H1 (cell line): ENCODE results near the gene KCNH5. TPM values are rescaled to one million over a fixed set of nuclear protein-coding genes. Genes with fewer than 3 reads are reported as not detected.

Experiments
- CTCF ChIA-PET: fragments of 300-600 bp; sonication (Branson Sonifier 250); formaldehyde crosslinking; loops from one replicate; lab custom pipeline; 2021; ENCODE audit not compliant: partially characterized antibody; lab: Charles Lee
- POLR2A ChIA-PET: fragments of 300-600 bp; sonication (Branson Sonifier 250); formaldehyde crosslinking; loops from one replicate; lab custom pipeline; 2021; ENCODE audit warnings: inconsistent platforms; ENCODE audit not compliant: partially characterized antibody; lab: Charles Lee
- DNase-seq, 2 experiments: peaks; one replicate each; pipeline versions ENCODE4 v3.0.0 to v3.0.0-alpha.2; 2010 to 2022; ENCODE audit warnings: low spot score in 2 of 2, low read depth in 1 of 2, mixed read lengths in 1 of 2
- FAIRE-seq: peaks from 2 replicates; lab custom pipeline; 2011; peaks lifted over from hg19 to GRCh38; lab: Jason Lieb, UNC
- H2AFZ ChIP-seq: 2 replicates; pipeline ENCODE4 v1.8.1; 2012; ENCODE audit warnings: low read length, inconsistent platforms
- H2AK5ac ChIP-seq: 2 replicates; pipeline ENCODE4 v1.6.1; 2013; ENCODE audit warnings: low read depth, low read length
- H2BK120ac ChIP-seq: replicated peaks from 2 replicates; pipeline ENCODE3; 2013; ENCODE audit warnings: low read depth, low read length, inconsistent platforms
- H2BK12ac ChIP-seq: 2 replicates; pipeline ENCODE4 v1.6.1; 2013; ENCODE audit warnings: low read depth, low read length
- H2BK15ac ChIP-seq: 2 replicates; pipeline ENCODE4 v1.6.1; 2013; ENCODE audit warnings: low read length
- H2BK20ac ChIP-seq: 2 replicates; pipeline ENCODE4 v1.6.1; 2013; ENCODE audit warnings: low read length
- H2BK5ac ChIP-seq: 2 replicates; pipeline ENCODE4 v1.6.1; 2013; ENCODE audit warnings: low read depth, low read length
- H3K14ac ChIP-seq: 2 replicates; pipeline ENCODE4 v1.6.1; 2013; ENCODE audit warnings: inconsistent platforms; ENCODE audit not compliant: insufficient read length
- H3K18ac ChIP-seq: 2 replicates; pipeline ENCODE4 v1.6.1; 2013; ENCODE audit warnings: low read length; ENCODE audit errors: extremely low read depth
- H3K23ac ChIP-seq: 2 replicates; pipeline ENCODE4 v1.6.1; 2013; ENCODE audit warnings: inconsistent platforms; ENCODE audit not compliant: insufficient read length
- H3K23me2 ChIP-seq: 2 replicates; pipeline ENCODE4 v1.6.1; 2013; ENCODE audit warnings: low read depth, low read length
- H3K27ac ChIP-seq: 2 replicates; pipeline ENCODE4 v1.6.1; 2011; ENCODE audit warnings: low read depth, low read length, inconsistent platforms
- H3K27me3 ChIP-seq, 4 experiments: replicated peaks in 1 of 4; 1 replicate in 1 of 4; 2 replicates in 3 of 4; pipeline versions ENCODE4 v1.6.1 to v1.8.1; 2011 to 2013; ENCODE audit warnings: low read length in 3 of 4, mild to moderate bottlenecking in 3 of 4, inconsistent platforms in 2 of 4, mixed read lengths in 2 of 4, moderate library complexity in 1 of 4; ENCODE audit not compliant: control insufficient read depth in 3 of 4, insufficient read depth in 3 of 4; ENCODE audit errors: extremely low read depth in 1 of 4
- H3K36me3 ChIP-seq, 4 experiments: 2 replicates each; pipeline versions ENCODE4 v1.6.1 to v1.8.1; 2011 to 2013; ENCODE audit warnings: mild to moderate bottlenecking in 4 of 4, low read length in 3 of 4, moderate library complexity in 2 of 4, control low read depth in 1 of 4, inconsistent platforms in 1 of 4; ENCODE audit not compliant: insufficient read depth in 4 of 4, control insufficient read depth in 2 of 4
- H3K4ac ChIP-seq: replicated peaks from 2 replicates; pipeline ENCODE3; 2013; ENCODE audit warnings: low read length, low read depth, mixed read lengths, inconsistent platforms; ENCODE audit not compliant: insufficient read length
- H3K4me1 ChIP-seq, 4 experiments: replicated peaks in 1 of 4; 1 replicate in 1 of 4; 2 replicates in 3 of 4; pipeline versions ENCODE4 v1.6.1 to v1.8.1; 2011 to 2013; ENCODE audit warnings: low read length in 3 of 4, inconsistent platforms in 2 of 4, mixed read lengths in 1 of 4; ENCODE audit not compliant: insufficient read depth in 4 of 4, control insufficient read depth in 3 of 4
- H3K4me2 ChIP-seq, 2 experiments: 2 replicates each; pipeline versions ENCODE4 v1.6.1 to v1.8.1; 2011 to 2013; ENCODE audit warnings: low read depth in 2 of 2, low read length in 2 of 2, control low read depth in 1 of 2, inconsistent platforms in 1 of 2, mild to moderate bottlenecking in 1 of 2; ENCODE audit not compliant: insufficient read depth in 1 of 2
- H3K4me3 ChIP-seq, 4 experiments: fragments of 200-600, 300-600 bp in 1 of 4; sonication (generic), shearing (Covaris generic), sonication (Bioruptor Twin) in 1 of 4; 2 replicates each; pipeline versions ENCODE4 v1.5.1 to v1.8.1; 2011 to 2016; ENCODE audit warnings: low read length in 4 of 4, low read depth in 3 of 4, control low read depth in 2 of 4, inconsistent platforms in 2 of 4, mild to moderate bottlenecking in 2 of 4, mixed read lengths in 1 of 4, moderate library complexity in 1 of 4; ENCODE audit not compliant: insufficient read depth in 2 of 4; ENCODE audit errors: extremely low read depth in 1 of 4
- H3K56ac ChIP-seq: replicated peaks from 2 replicates; pipeline ENCODE3; 2013; ENCODE audit warnings: low read depth, mild to moderate bottlenecking, mixed read lengths, low read length, inconsistent platforms; ENCODE audit not compliant: insufficient read length
- H3K79me1 ChIP-seq: 2 replicates; pipeline ENCODE4 v1.6.1; 2013; ENCODE audit warnings: low read depth, low read length, control low read depth
- H3K79me2 ChIP-seq, 2 experiments: 2 replicates each; pipeline versions ENCODE4 v1.6.1 to v1.8.1; 2012 to 2013; ENCODE audit warnings: low read length in 2 of 2, mild to moderate bottlenecking in 2 of 2, inconsistent platforms in 1 of 2; ENCODE audit not compliant: insufficient read depth in 2 of 2, control insufficient read depth in 1 of 2
- H3K9ac ChIP-seq, 4 experiments: replicated peaks in 1 of 4; 1 replicate in 1 of 4; 2 replicates in 3 of 4; pipeline versions ENCODE4 v1.6.1 to v1.8.1; 2011 to 2013; ENCODE audit warnings: low read depth in 3 of 4, low read length in 3 of 4, control low read depth in 2 of 4, mild to moderate bottlenecking in 2 of 4, moderate library complexity in 2 of 4, inconsistent platforms in 1 of 4; ENCODE audit errors: extremely low read depth in 1 of 4
- H3K9me3 ChIP-seq, 2 experiments: 2 replicates each; pipeline versions ENCODE4 v1.6.1 to v1.8.1; 2012 to 2013; ENCODE audit warnings: mild to moderate bottlenecking in 2 of 2, moderate library complexity in 2 of 2, control low read depth in 1 of 2, inconsistent platforms in 1 of 2, low read depth in 1 of 2, low read length in 1 of 2, mixed read lengths in 1 of 2; ENCODE audit not compliant: insufficient read depth in 2 of 2
- H4K20me1 ChIP-seq, 2 experiments: replicated peaks in 1 of 2; 2 replicates each; pipeline versions ENCODE3 to v1.8.1; 2011 to 2013; ENCODE audit warnings: inconsistent platforms in 2 of 2, low read length in 2 of 2, mild to moderate bottlenecking in 1 of 2; ENCODE audit not compliant: insufficient read depth in 2 of 2, control insufficient read depth in 1 of 2
- H4K5ac ChIP-seq: 2 replicates; pipeline ENCODE4 v1.6.1; 2013; ENCODE audit warnings: low read length, low read depth, mixed read lengths, inconsistent platforms; ENCODE audit not compliant: insufficient read length
- H4K8ac ChIP-seq: 2 replicates; pipeline ENCODE4 v1.8.0; 2013; ENCODE audit warnings: mild to moderate bottlenecking, moderate library complexity, low read length, inconsistent platforms; ENCODE audit not compliant: insufficient read depth; ENCODE audit errors: extremely low read depth
- H4K91ac ChIP-seq: replicated peaks from 2 replicates; pipeline ENCODE3; 2013; ENCODE audit warnings: low read length, mixed read lengths, inconsistent platforms; ENCODE audit not compliant: insufficient read length
- ASH2L ChIP-seq: fragments of 200-600, 300-600 bp; sonication (generic); IDR thresholded peaks from one replicate; pipeline ENCODE4 v1.7.1; 2017; ENCODE audit warnings: low read length
- CBX8 ChIP-seq: fragments of 300-800, 300-1000 bp; sonication (generic); IDR thresholded peaks from 2 replicates; pipeline ENCODE4 v1.7.1; 2016; ENCODE audit warnings: low read depth, low read length, borderline replicate concordance
- CHD2 ChIP-seq: IDR thresholded peaks from 2 replicates; pipeline ENCODE4 v1.6.1; 2012; ENCODE audit warnings: low read length, improper control_type of control experiment
- EGR1 ChIP-seq: IDR thresholded peaks from 2 replicates; pipeline ENCODE4 v1.6.1; 2011; ENCODE audit warnings: low read depth, low read length, borderline replicate concordance
- FOSL1 ChIP-seq: IDR thresholded peaks from 2 replicates; pipeline ENCODE4 v1.6.1; 2011; ENCODE audit warnings: mild to moderate bottlenecking, low read depth, low read length, moderate library complexity; ENCODE audit not compliant: insufficient read depth
- JUND ChIP-seq: IDR thresholded peaks from 2 replicates; pipeline ENCODE4 v1.6.1; 2011; ENCODE audit warnings: mild to moderate bottlenecking, improper control_type of control experiment, low read length
- KDM1A ChIP-seq: fragments of 200-600, 300-600 bp; sonication (generic); IDR thresholded peaks from 2 replicates; pipeline ENCODE4 v1.7.1; 2016; ENCODE audit warnings: mild to moderate bottlenecking, low read length, borderline replicate concordance
- MAFK ChIP-seq: IDR thresholded peaks from 2 replicates; pipeline ENCODE4 v1.6.1; 2012; ENCODE audit warnings: low read depth, mild to moderate bottlenecking, improper control_type of control experiment, low read length
- NRF1 ChIP-seq: IDR thresholded peaks from 2 replicates; pipeline ENCODE4 v1.6.1; 2011; ENCODE audit warnings: mild to moderate bottlenecking, low read depth, low read length, improper control_type of control experiment
- POLR2A ChIP-seq, 2 experiments: IDR thresholded peaks; 1 replicate in 1 of 2; 2 replicates in 1 of 2; pipeline ENCODE4 v1.6.1; 2011; ENCODE audit warnings: low read depth in 2 of 2, low read length in 2 of 2, mild to moderate bottlenecking in 2 of 2; ENCODE audit errors: control extremely low read depth in 1 of 2
- SRF ChIP-seq: IDR thresholded peaks from 2 replicates; pipeline ENCODE4 v1.6.1; 2011; ENCODE audit warnings: mild to moderate bottlenecking, low read depth, low read length, moderate library complexity
- TAF1 ChIP-seq: IDR thresholded peaks from 2 replicates; pipeline ENCODE4 v1.6.1; 2011; ENCODE audit warnings: mild to moderate bottlenecking, low read depth, low read length
- TAF7 ChIP-seq: optimal IDR thresholded peaks from 2 replicates; pipeline ENCODE3; 2011; ENCODE audit warnings: low read depth, mild to moderate bottlenecking, inconsistent platforms, low read length, moderate library complexity, borderline replicate concordance
- polyA plus RNA-seq, 7 experiments: library from polyadenylated mRNA; depleted of rRNA in 3 of 7; stranded (reverse) in 5 of 7; unstranded in 2 of 7; fragments of >200 nt in 5 of 7; fragments of 200-250 nt in 2 of 7; gene quantifications; 1 replicate in 5 of 7; 2 replicates in 1 of 7; 4 replicates in 1 of 7; pipeline versions ENCODE4 v1.2.1 to v1.2.3, GENCODE V29; 2011 to 2013; ENCODE audit warnings: missing spikeins in 2 of 7, mixed read lengths in 2 of 7
- total RNA-seq: library from RNA; stranded (reverse); fragmentation: NEBNext Ultra II Directional; extraction: Animal tissue kit (Norgen Biotek cat#: 25700); gene quantifications from 2 replicates; pipeline ENCODE4 v1.2.1, GENCODE V29; 2021
- TF ChIP-seq, protein P1 (sequence below): IDR thresholded peaks from 2 replicates; pipeline ENCODE4 v1.6.1; 2012; ENCODE audit warnings: low read length, inconsistent platforms

Gene KCNH5
- total and polyA plus RNA-seq, 2 of the 8 experiments (the other 6 are each of a cell fraction or from before 2014, with no cell fraction given) = 0.24 to 0.50 TPM

DNA sequence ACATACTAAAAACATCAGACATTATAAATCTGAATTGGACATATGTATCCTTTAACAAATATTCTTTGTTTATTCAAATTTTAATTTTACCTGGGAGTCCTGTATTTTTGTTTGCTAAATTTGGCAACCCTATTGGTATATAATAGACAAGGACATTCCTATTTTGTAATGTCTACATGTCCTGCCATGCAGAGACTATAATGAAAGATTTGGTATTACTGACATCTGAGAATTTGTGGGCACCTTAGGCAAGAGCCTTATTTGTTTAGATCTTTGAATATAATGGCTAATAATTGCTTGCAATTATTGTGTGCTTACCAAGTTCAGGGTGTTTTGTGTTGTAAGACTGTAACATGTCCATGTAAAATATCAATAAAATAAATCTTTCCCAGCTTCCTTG is 334.4 kb downstream of the KCNH5 start:
- no peak overlapping the region for H3K23ac ChIP-seq
- no peaks in the 10 kb centered on the region for H3K36me3 ChIP-seq
- H4K5ac ChIP-seq = no peak overlapping the region
- no peak overlapping the region for H3K18ac ChIP-seq
- no peak overlapping the region for H3K4ac ChIP-seq
- H3K23me2 ChIP-seq = no peaks in the 10 kb centered on the region
- no peak overlapping the region for H3K4me2 ChIP-seq
- no peaks in the 10 kb centered on the region for H3K79me1 ChIP-seq
- no peak overlapping the region for H3K56ac ChIP-seq
- no peak overlapping the region for H3K14ac ChIP-seq
- no peak overlapping the region for H2AFZ ChIP-seq
- H2AK5ac ChIP-seq = no peak overlapping the region
- no peak overlapping the region for H2BK15ac ChIP-seq
- DNase-seq (no peak), FAIRE-seq (no peak)
- H4K8ac ChIP-seq = no peak overlapping the region
- no peaks in the 10 kb centered on the region for H3K9me3 ChIP-seq
- H2BK12ac ChIP-seq = no peak overlapping the region
- H2BK120ac ChIP-seq = no peak overlapping the region
- H3K27ac ChIP-seq = no peak overlapping the region
- H2BK5ac ChIP-seq = no peak overlapping the region
- no peak overlapping the region for H3K4me3 ChIP-seq
- ChIA-PET CTCF (interaction anchor here (1.0 to 1.1 kb wide), 2 partner anchors 12 to 329 kb away, joined by 3 to 4 read pairs; no protein-coding TSS in a partner anchor), POLR2A (no interaction called here)
- H4K91ac ChIP-seq = no peak overlapping the region
- TF ChIP-seq JUND = no peak
- TF ChIP-seq SRF = no peak
- no peak for TF ChIP-seq POLR2A (IDR thresholded peaks at IDR 0.05; ENCODE audit: control extremely low read depth in 1 of 2, low read depth in 2 of 2, low read length in 2 of 2)
- TF ChIP-seq CHD2 = no peak
- no peak for TF ChIP-seq CBX8
- TF ChIP-seq MAFK = no peak
- no peak for TF ChIP-seq ASH2L
- no peak for TF ChIP-seq KDM1A
- TF ChIP-seq NRF1 = no peak
- TF ChIP-seq, protein P1, sequence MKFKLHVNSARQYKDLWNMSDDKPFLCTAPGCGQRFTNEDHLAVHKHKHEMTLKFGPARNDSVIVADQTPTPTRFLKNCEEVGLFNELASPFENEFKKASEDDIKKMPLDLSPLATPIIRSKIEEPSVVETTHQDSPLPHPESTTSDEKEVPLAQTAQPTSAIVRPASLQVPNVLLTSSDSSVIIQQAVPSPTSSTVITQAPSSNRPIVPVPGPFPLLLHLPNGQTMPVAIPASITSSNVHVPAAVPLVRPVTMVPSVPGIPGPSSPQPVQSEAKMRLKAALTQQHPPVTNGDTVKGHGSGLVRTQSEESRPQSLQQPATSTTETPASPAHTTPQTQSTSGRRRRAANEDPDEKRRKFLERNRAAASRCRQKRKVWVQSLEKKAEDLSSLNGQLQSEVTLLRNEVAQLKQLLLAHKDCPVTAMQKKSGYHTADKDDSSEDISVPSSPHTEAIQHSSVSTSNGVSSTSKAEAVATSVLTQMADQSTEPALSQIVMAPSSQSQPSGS = no peak
- no peak for TF ChIP-seq FOSL1
- TF ChIP-seq EGR1 = no peak
- TF ChIP-seq TAF7 = no peak
- no peak for TF ChIP-seq TAF1
- H3K79me2 ChIP-seq = no peaks in the 10 kb centered on the region
- no peaks in the 10 kb centered on the region for H4K20me1 ChIP-seq
- no peaks in the 10 kb centered on the region for H3K4me1 ChIP-seq
- no peak overlapping the region for H3K9ac ChIP-seq
- no peaks in the 10 kb centered on the region for H3K27me3 ChIP-seq
- no peak overlapping the region for H2BK20ac ChIP-seq
